Neural progenitor cell (in vitro differentiated cells): ENCODE measurements around the gene APBB2. TPM values are rescaled to one million over a fixed set of nuclear protein-coding genes. Genes with fewer than 3 reads are reported as not detected.

ENCODE experiments used
- DNase-seq: peaks from one replicate; pipeline ENCODE4 v3.0.0-alpha.2; 2016; ENCODE audit warnings: low spot score
- H2AFZ ChIP-seq: fragments of 200-600 bp; sonication (generic); replicated peaks from 2 replicates; pipeline ENCODE4 v1.6.1; 2016; ENCODE audit warnings: antibody characterized with exemption
- H3F3A ChIP-seq: fragments of 200-600 bp; sonication (generic); 2 replicates; pipeline ENCODE4 v1.6.1; 2016; ENCODE audit warnings: antibody characterized with exemption, low read depth
- H3K27ac ChIP-seq: fragments of 200-600 bp; sonication (generic); 2 replicates; pipeline ENCODE4 v1.5.1; 2016; ENCODE audit warnings: mild to moderate bottlenecking
- H3K27me3 ChIP-seq: fragments of 200-600 bp; sonication (generic); 2 replicates; pipeline ENCODE4 v1.6.1; 2016; ENCODE audit warnings: mild to moderate bottlenecking, moderate library complexity
- H3K36me3 ChIP-seq: fragments of 200-600 bp; sonication (generic); 2 replicates; pipeline ENCODE4 v1.5.1; 2016
- H3K4me1 ChIP-seq: fragments of 200-600 bp; sonication (generic); 2 replicates; pipeline ENCODE4 v1.6.1; 2016; ENCODE audit warnings: mixed run types
- H3K4me2 ChIP-seq: fragments of 200-600 bp; sonication (generic); 2 replicates; pipeline ENCODE4 v1.6.1; 2016
- H3K4me3 ChIP-seq: fragments of 200-600 bp; sonication (generic); 2 replicates; pipeline ENCODE4 v1.5.1; 2016
- H3K79me2 ChIP-seq: fragments of 200-600 bp; sonication (generic); 2 replicates; pipeline ENCODE4 v1.6.1; 2016; ENCODE audit warnings: low read depth
- H3K9ac ChIP-seq: fragments of 200-600 bp; sonication (generic); 2 replicates; pipeline ENCODE4 v1.6.1; 2016
- H3K9me3 ChIP-seq: fragments of 200-600 bp; sonication (generic); 2 replicates; pipeline ENCODE4 v1.5.1; 2016; ENCODE audit warnings: low read depth
- H4K20me1 ChIP-seq: fragments of 200-600 bp; sonication (generic); 2 replicates; pipeline ENCODE4 v1.6.1; 2016; ENCODE audit warnings: low read depth
- H3K27ac Mint-ChIP-seq: 3 replicates; pipeline ENCODE4 v1.8.0; 2021; ENCODE audit warnings: mixed read lengths
- H3K27me3 Mint-ChIP-seq: 2 replicates; pipeline ENCODE4 v1.8.0; 2022; ENCODE audit warnings: low read depth, mild to moderate bottlenecking, inconsistent platforms, moderate library complexity, mixed read lengths; ENCODE audit not compliant: insufficient read depth
- H3K36me3 Mint-ChIP-seq: 3 replicates; pipeline ENCODE4 v1.8.0; 2021; ENCODE audit warnings: mixed read lengths
- H3K4me1 Mint-ChIP-seq: 3 replicates; pipeline ENCODE4 v1.8.0; 2021; ENCODE audit warnings: mixed read lengths
- H3K4me3 Mint-ChIP-seq: 3 replicates; pipeline ENCODE4 v1.8.0; 2021; ENCODE audit warnings: mild to moderate bottlenecking, moderate library complexity, mixed read lengths
- H3K9me3 Mint-ChIP-seq: 3 replicates; pipeline ENCODE4 v1.8.0; 2020; ENCODE audit warnings: mixed read lengths
- EZH2 ChIP-seq: fragments of 200-600 bp; sonication (generic); IDR thresholded peaks from 2 replicates; pipeline ENCODE4 v1.6.1; 2017; ENCODE audit warnings: antibody characterized with exemption, mild to moderate bottlenecking, moderate library complexity
- EZH2phosphoT487 ChIP-seq: fragments of 200-600 bp; sonication (generic); IDR thresholded peaks from 2 replicates; pipeline ENCODE4 v1.6.1; 2017; ENCODE audit warnings: antibody characterized with exemption
- total RNA-seq: library from RNA; depleted of rRNA; stranded (reverse); fragments of >200 nt; gene quantifications from 2 replicates; pipeline ENCODE4 v1.2.3, GENCODE V29; 2015; ENCODE audit warnings: low replicate concordance
- TF ChIP-seq, protein P1 (sequence below): fragments of 200-600 bp; sonication (generic); IDR thresholded peaks from 2 replicates; pipeline ENCODE4 v1.5.1; 2017; ENCODE audit warnings: antibody characterized with exemption, mild to moderate bottlenecking

Gene APBB2
- total RNA-seq, 1 donor from 2014 or later = 83.2 TPM

DNA sequence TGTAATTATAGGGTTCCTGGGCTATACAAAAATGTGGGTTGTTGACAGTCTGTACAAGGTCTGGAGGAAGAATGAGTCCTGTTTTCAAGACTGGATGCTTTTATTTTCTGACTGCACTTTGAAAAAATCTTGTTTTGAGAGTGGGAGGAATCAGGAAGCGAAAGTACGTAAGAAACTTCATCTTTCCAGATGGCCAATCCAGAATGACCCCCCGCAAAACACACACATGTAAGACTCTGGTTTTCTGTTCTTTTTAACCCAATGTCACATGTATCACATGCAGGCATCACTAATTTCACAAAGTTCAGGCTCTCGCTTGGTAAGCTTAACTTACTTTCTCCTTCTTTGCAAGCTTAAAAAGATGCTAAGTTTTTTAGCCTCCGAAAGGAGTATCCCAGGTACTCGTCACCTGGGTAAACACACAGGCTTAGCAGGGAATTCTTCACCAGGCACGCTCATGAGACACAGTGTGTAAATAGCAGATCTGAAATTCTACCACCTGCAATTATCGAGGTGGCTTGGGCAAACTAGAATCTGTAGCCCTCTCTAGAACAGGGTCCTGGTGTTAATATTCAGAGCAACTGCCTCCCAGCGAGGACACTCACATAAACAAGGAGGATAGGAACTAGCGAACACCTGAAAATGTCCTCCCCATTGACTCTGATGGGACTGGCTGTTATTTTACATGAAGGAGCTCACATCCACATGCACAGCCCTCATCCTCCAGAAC lies 373.9 kb downstream of the APBB2 start:
- Mint-ChIP-seq H3K9me3 (no peaks in the 10 kb centered on the region), H3K27me3 (no peaks in the 10 kb centered on the region), H3K27ac (no peak overlapping the region), H3K4me1 (peaks cover 35% of the 10 kb centered on the region), H3K4me3 (no peak overlapping the region), H3K36me3 (peaks cover 14% of the 10 kb centered on the region)
- Histone ChIP-seq H3K9me3 (no peaks in the 10 kb centered on the region), H3K36me3 (no peaks in the 10 kb centered on the region), H3K9ac (no peak overlapping the region), H3K4me3 (no peak overlapping the region), H3K27me3 (no peaks in the 10 kb centered on the region), H3K27ac (no peak overlapping the region), H3F3A (peaks cover 7% of the 10 kb centered on the region), H2AFZ (no peak overlapping the region), H3K4me1 (peaks cover 15% of the 10 kb centered on the region), H3K4me2 (no peak overlapping the region), H4K20me1 (peaks cover 26% of the 10 kb centered on the region), H3K79me2 (peaks cover 64% of the 10 kb centered on the region)
- TF ChIP-seq, protein P1, sequence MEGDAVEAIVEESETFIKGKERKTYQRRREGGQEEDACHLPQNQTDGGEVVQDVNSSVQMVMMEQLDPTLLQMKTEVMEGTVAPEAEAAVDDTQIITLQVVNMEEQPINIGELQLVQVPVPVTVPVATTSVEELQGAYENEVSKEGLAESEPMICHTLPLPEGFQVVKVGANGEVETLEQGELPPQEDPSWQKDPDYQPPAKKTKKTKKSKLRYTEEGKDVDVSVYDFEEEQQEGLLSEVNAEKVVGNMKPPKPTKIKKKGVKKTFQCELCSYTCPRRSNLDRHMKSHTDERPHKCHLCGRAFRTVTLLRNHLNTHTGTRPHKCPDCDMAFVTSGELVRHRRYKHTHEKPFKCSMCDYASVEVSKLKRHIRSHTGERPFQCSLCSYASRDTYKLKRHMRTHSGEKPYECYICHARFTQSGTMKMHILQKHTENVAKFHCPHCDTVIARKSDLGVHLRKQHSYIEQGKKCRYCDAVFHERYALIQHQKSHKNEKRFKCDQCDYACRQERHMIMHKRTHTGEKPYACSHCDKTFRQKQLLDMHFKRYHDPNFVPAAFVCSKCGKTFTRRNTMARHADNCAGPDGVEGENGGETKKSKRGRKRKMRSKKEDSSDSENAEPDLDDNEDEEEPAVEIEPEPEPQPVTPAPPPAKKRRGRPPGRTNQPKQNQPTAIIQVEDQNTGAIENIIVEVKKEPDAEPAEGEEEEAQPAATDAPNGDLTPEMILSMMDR = no peak
- TF ChIP-seq EZH2 (no peak), EZH2phosphoT487 (no peak)
- DNase-seq = no peak

DNA sequence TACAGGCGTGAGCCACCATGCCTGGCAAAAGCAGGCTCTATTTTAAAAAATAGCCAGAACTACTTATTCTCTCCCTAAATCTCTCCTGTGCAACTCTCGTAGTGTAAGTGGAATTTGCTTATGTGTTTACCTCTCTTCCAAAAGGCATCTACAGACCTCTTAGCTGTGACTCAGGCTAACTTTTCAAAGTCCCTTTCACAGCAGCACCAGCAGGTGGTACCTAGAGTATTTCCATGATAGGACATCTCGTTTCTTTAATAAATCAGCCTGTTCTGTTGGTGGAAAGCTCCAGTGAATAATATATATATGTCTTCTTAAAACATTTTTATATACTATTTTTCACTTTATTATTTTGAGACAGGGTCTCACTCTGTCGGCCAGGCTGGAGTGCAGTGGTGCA lies 375.6 kb downstream of the APBB2 start:
- Histone ChIP-seq H2AFZ (no peak overlapping the region), H3K4me1 (peaks cover 21% of the 10 kb centered on the region), H3K4me2 (no peak overlapping the region), H3K79me2 (peaks cover 49% of the 10 kb centered on the region), H3K9me3 (no peaks in the 10 kb centered on the region), H3K27ac (no peak overlapping the region), H3K27me3 (no peaks in the 10 kb centered on the region), H3K36me3 (no peaks in the 10 kb centered on the region), H4K20me1 (peaks cover 14% of the 10 kb centered on the region), H3K9ac (no peak overlapping the region), H3F3A (peaks cover 7% of the 10 kb centered on the region), H3K4me3 (no peak overlapping the region)
- Mint-ChIP-seq H3K36me3 (peaks cover 23% of the 10 kb centered on the region), H3K4me1 (peaks cover 39% of the 10 kb centered on the region), H3K27me3 (no peaks in the 10 kb centered on the region), H3K27ac (no peak overlapping the region), H3K4me3 (no peak overlapping the region), H3K9me3 (no peaks in the 10 kb centered on the region)
- TF ChIP-seq EZH2 (no peak), EZH2phosphoT487 (no peak)
- TF ChIP-seq, protein P1 = no peak
- DNase-seq = no peak

DNA sequence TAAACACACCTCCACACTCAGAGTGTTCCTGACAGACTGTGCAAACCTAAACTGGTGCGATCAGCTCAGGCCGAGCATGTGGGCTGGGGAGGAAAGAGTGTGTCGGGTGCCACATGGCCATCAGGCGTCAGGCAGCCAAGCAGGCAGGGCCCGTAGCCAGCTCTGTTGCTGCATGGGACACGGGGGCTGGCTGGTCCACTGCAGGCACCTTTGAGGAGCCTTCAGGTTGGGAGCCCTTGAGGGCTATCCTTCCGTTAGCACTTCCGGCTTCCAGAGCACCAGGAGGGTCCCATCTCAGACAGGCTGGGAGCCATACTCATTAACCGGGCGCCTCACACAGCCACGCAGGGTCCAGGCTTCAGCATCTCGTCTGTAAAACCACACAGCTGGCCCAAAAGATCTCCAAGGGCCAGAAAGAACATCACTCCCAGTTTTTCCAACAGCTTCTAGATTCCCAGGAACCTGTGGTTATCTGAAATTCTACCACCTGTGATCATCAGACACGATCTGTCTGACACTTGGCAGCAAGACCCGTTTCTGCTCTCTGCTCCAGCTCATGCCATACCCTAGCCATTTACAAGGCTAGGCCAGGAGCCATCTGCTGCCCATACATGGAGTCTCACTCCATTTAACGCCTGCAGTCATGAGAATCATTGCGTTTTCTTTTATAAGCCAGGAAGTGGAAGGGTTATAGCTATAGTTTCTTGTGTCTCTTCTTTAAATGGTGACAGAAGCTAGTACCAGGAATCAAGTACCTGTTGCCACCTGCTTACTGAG lies 377.1 kb downstream of the APBB2 start:
- Mint-ChIP-seq H3K9me3 (no peaks in the 10 kb centered on the region), H3K36me3 (peaks cover 32% of the 10 kb centered on the region), H3K4me1 (peaks cover 30% of the 10 kb centered on the region), H3K27ac (no peak overlapping the region), H3K27me3 (no peaks in the 10 kb centered on the region), H3K4me3 (no peak overlapping the region)
- Histone ChIP-seq H3K4me3 (no peak overlapping the region), H3K27ac (no peak overlapping the region), H3K36me3 (no peaks in the 10 kb centered on the region), H3K27me3 (no peaks in the 10 kb centered on the region), H4K20me1 (no peaks in the 10 kb centered on the region), H3K79me2 (peaks cover 51% of the 10 kb centered on the region), H3F3A (no peaks in the 10 kb centered on the region), H3K4me2 (no peak overlapping the region), H3K9me3 (no peaks in the 10 kb centered on the region), H2AFZ (no peak overlapping the region), H3K9ac (no peak overlapping the region), H3K4me1 (peaks cover 11% of the 10 kb centered on the region)
- TF ChIP-seq EZH2phosphoT487 (no peak), EZH2 (no peak)
- TF ChIP-seq, protein P1 = no peak
- DNase-seq = no peak
